Ishikawa (cell line): ENCODE results near the gene ADAMTSL1.

Experiments
- CREB1 ChIP-seq: IDR thresholded peaks from 2 replicates; pipeline ENCODE4 v1.6.1; 2012; ENCODE audit warnings: low read depth
- EP300 ChIP-seq: IDR thresholded peaks from 2 replicates; pipeline ENCODE4 v1.6.1; 2012; ENCODE audit warnings: borderline replicate concordance
- NFIC ChIP-seq: IDR thresholded peaks from 2 replicates; pipeline ENCODE4 v1.6.1; 2012
- RAD21 ChIP-seq: IDR thresholded peaks from 2 replicates; pipeline ENCODE4 v1.6.1; 2012; ENCODE audit warnings: low read depth
- REST ChIP-seq: IDR thresholded peaks from 2 replicates; pipeline ENCODE4 v1.6.1; 2012; ENCODE audit warnings: low read depth, mild to moderate bottlenecking
- TAF1 ChIP-seq: IDR thresholded peaks from 2 replicates; pipeline ENCODE4 v1.6.1; 2012; ENCODE audit warnings: low read depth, mild to moderate bottlenecking
- TEAD4 ChIP-seq: IDR thresholded peaks from 2 replicates; pipeline ENCODE4 v1.6.1; 2012
- USF1 ChIP-seq: IDR thresholded peaks from 2 replicates; pipeline ENCODE4 v1.6.1; 2012
- YY1 ChIP-seq: IDR thresholded peaks from 2 replicates; pipeline ENCODE4 v1.6.1; 2012; ENCODE audit warnings: low read depth
- ZBTB7A ChIP-seq: IDR thresholded peaks from 2 replicates; pipeline ENCODE4 v1.6.1; 2012; ENCODE audit warnings: low read depth
- TF ChIP-seq, protein P1 (sequence below): IDR thresholded peaks from 2 replicates; pipeline ENCODE4 v1.6.1; 2012

- TF ChIP-seq ZBTB7A, result no peak
- no peak for TF ChIP-seq RAD21
- no peak for TF ChIP-seq CREB1
- TF ChIP-seq EP300, result no peak
- TF ChIP-seq USF1, result no peak
- TF ChIP-seq YY1, result no peak
- TF ChIP-seq REST, result no peak
- TF ChIP-seq NFIC, result no peak
- TF ChIP-seq, protein P1, sequence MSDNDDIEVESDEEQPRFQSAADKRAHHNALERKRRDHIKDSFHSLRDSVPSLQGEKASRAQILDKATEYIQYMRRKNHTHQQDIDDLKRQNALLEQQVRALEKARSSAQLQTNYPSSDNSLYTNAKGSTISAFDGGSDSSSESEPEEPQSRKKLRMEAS, result no peak
- TF ChIP-seq TAF1, result no peak
- no peak for TF ChIP-seq TEAD4
Observed at GRCh38 chr9:18887546-18887945, 413.6 kb downstream of the ADAMTSL1 start.
